ENCODE results near the gene KIAA0753.

The KIAA0753 gene

DNA sequence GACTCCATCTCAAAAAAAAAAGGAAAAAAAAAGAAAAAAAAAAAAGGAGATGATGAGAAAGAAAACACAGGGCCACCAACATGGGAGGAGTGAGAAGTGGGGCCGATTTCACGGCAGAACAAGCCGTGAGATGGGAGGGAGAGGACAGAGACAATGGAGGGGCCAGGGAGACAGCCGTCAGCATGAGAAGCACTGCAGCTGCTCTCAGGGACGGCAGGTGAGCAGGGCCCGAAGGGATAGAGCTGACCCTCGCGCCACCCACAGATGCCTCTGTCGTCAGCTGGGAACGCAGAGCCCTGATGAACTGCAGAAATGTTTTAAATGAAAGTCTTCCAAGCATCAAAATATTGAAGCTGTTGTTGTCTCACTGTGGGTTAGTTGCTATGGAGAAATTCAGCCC lies 104.5 kb downstream of the KIAA0753 start:
- Histone ChIP-seq H3K36me3 (ENCODE audit: control insufficient read depth, low read length) (no peaks in the 10 kb centered on the region), H3K4me3 (ENCODE audit: low read length) (no peak overlapping the region), H3K9me3 (ENCODE audit: control insufficient read depth, insufficient read depth, low read length) (no peaks in the 10 kb centered on the region), H3K27ac (ENCODE audit: low read depth, low read length) (no peak overlapping the region), H3F3A (ENCODE audit: control insufficient read depth, insufficient read depth) (no peaks in the 10 kb centered on the region), H3K9me2 (replicated peaks; ENCODE audit: control insufficient read depth, low read length) (no peaks in the 10 kb centered on the region), H3K4me1 (ENCODE audit: control insufficient read depth, low read length) (no peaks in the 10 kb centered on the region), H3K4me2 (ENCODE audit: low read length) (no peak overlapping the region), H3K79me2 (ENCODE audit: control insufficient read depth, low read length) (no peaks in the 10 kb centered on the region), H4K20me1 (ENCODE audit: control insufficient read depth, insufficient read depth, low read depth, low read length) (no peaks in the 10 kb centered on the region), H3K27me3 (ENCODE audit: control insufficient read depth, low read length) (no peaks in the 10 kb centered on the region)
- TF ChIP-seq EZH2phosphoT487 (IDR thresholded peaks at IDR 0.05; ENCODE audit: borderline replicate concordance, low read length) = no peak
- TF ChIP-seq, protein P1, sequence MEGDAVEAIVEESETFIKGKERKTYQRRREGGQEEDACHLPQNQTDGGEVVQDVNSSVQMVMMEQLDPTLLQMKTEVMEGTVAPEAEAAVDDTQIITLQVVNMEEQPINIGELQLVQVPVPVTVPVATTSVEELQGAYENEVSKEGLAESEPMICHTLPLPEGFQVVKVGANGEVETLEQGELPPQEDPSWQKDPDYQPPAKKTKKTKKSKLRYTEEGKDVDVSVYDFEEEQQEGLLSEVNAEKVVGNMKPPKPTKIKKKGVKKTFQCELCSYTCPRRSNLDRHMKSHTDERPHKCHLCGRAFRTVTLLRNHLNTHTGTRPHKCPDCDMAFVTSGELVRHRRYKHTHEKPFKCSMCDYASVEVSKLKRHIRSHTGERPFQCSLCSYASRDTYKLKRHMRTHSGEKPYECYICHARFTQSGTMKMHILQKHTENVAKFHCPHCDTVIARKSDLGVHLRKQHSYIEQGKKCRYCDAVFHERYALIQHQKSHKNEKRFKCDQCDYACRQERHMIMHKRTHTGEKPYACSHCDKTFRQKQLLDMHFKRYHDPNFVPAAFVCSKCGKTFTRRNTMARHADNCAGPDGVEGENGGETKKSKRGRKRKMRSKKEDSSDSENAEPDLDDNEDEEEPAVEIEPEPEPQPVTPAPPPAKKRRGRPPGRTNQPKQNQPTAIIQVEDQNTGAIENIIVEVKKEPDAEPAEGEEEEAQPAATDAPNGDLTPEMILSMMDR (IDR thresholded peaks at IDR 0.05; ENCODE audit: low read depth, low read length, poor library complexity, severe bottlenecking) = no peak

DNA sequence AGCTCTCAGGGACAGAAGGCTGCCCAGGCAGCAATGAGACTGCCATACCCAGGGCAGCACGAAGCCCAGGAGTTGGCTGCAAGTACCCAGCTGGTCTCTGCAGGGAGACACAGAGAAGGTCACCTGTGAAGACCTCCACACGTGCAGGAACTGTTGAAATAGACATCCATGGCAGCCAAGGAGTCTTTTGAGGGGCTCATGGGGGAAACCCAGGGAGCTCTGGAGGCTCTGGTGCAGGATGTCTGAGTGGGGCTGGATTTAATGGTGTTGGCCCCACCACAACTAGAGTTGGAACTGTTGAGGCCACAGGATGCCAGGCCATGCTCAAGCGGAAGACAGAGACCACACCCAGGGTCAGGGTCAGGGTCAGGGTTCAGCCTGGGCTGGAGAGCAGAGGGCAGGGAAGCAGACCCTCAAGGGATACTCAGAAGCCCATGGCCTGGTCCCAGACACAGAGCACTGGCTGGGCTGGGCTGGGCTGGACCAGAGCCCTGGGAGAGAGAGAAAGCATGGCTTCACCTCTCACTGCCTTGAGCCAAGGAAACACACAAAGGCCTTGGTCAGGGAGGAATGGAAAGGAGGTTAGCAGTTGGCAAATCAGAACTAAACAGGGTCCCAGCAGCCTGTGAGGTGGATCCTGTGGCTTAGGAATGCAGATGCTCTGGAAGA lies 105.5 kb downstream of the KIAA0753 start:
- Histone ChIP-seq H3K4me1 (ENCODE audit: control insufficient read depth, low read length) (no peaks in the 10 kb centered on the region), H3K27ac (ENCODE audit: low read depth, low read length) (no peak overlapping the region), H3F3A (ENCODE audit: control insufficient read depth, insufficient read depth) (no peaks in the 10 kb centered on the region), H3K36me3 (ENCODE audit: control insufficient read depth, low read length) (no peaks in the 10 kb centered on the region), H3K27me3 (ENCODE audit: control insufficient read depth, low read length) (no peaks in the 10 kb centered on the region), H3K4me2 (ENCODE audit: low read length) (no peak overlapping the region), H3K9me3 (ENCODE audit: control insufficient read depth, insufficient read depth, low read length) (no peaks in the 10 kb centered on the region), H3K9me2 (replicated peaks; ENCODE audit: control insufficient read depth, low read length) (no peaks in the 10 kb centered on the region), H3K4me3 (ENCODE audit: low read length) (no peak overlapping the region), H3K79me2 (ENCODE audit: control insufficient read depth, low read length) (no peaks in the 10 kb centered on the region), H4K20me1 (ENCODE audit: control insufficient read depth, insufficient read depth, low read depth, low read length) (no peaks in the 10 kb centered on the region)
- TF ChIP-seq, protein P1 (IDR thresholded peaks at IDR 0.05; ENCODE audit: low read depth, low read length, poor library complexity, severe bottlenecking) = no peak

DNA sequence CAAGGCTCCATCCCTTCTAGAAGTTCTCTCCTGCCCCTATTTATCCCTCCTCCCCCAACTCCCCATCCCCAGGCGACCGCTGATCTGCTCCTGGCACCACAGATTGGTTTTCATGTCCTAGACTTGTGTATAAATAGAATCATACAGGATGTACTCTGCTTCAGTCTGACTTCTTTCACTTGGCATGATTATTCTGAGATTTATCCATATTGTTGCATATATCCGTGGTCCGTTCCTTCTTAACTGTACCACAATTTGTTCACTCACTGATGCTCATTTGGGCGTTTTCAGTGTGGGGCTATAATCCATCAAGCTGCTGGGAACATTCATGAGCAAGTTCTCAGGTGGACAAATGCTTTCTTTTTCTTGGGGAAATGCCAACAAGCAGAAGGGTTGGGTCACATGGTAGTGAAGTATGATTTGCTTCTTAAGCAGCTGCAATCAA lies 108.0 kb downstream of the KIAA0753 start:
- Histone ChIP-seq H3K27ac (ENCODE audit: low read depth, low read length) (no peak overlapping the region), H3K9me3 (ENCODE audit: control insufficient read depth, insufficient read depth, low read length) (no peaks in the 10 kb centered on the region), H3K4me1 (ENCODE audit: control insufficient read depth, low read length) (no peaks in the 10 kb centered on the region), H3K4me2 (ENCODE audit: low read length) (no peak overlapping the region), H3K79me2 (ENCODE audit: control insufficient read depth, low read length) (no peaks in the 10 kb centered on the region), H3K9me2 (replicated peaks; ENCODE audit: control insufficient read depth, low read length) (no peaks in the 10 kb centered on the region), H3K36me3 (ENCODE audit: control insufficient read depth, low read length) (no peaks in the 10 kb centered on the region), H3F3A (ENCODE audit: control insufficient read depth, insufficient read depth) (no peaks in the 10 kb centered on the region), H4K20me1 (ENCODE audit: control insufficient read depth, insufficient read depth, low read depth, low read length) (no peaks in the 10 kb centered on the region), H3K27me3 (ENCODE audit: control insufficient read depth, low read length) (no peaks in the 10 kb centered on the region), H3K4me3 (ENCODE audit: low read length) (no peak overlapping the region)
- no peak for TF ChIP-seq EZH2phosphoT487 (IDR thresholded peaks at IDR 0.05; ENCODE audit: borderline replicate concordance, low read length)
- TF ChIP-seq, protein P1 (IDR thresholded peaks at IDR 0.05; ENCODE audit: low read depth, low read length, poor library complexity, severe bottlenecking) = no peak
